ENCODE results near the gene BRCA1. TPM values are rescaled to one million over a fixed set of nuclear protein-coding genes. Genes with fewer than 3 reads are reported as not detected.
A peak's percentile ranks its signal among the peaks of the same experiment; 100 is the strongest.

The BRCA1 gene
- total and polyA plus RNA-seq, 3 experiments from 2014 or later = 3.3 to 71.5 (median 66.8) TPM

GRCh38 chr17:42997390-42997983 lies 127.7 kb downstream of the BRCA1 start:
- peak overlapping the region; percentile 48 for H3K27ac ChIP-seq (ENCODE audit: low read depth, low read length)
- H3K27me3 ChIP-seq (ENCODE audit: insufficient read depth, low read length, poor library complexity, severe bottlenecking) = no peaks in the 10 kb centered on the region
- peak overlapping the region; percentile 79 to 97 (median 96) for H3K4me3 Mint-ChIP-seq
- H3K36me3 Mint-ChIP-seq = peaks cover 3 to 56% (median 4%) of the 10 kb centered on the region in 3 donors
- no peaks in the 10 kb centered on the region for H3K27me3 Mint-ChIP-seq
- peak in 1 of 5 donors; percentile 37 for DNase-seq
- peaks cover 22 to 31% (median 29%) of the 10 kb centered on the region in 3 donors for H3K4me1 Mint-ChIP-seq
- H3K36me3 ChIP-seq (ENCODE audit: insufficient read depth, low read length) = peaks cover 23% of the 10 kb centered on the region
- H3K9me3 Mint-ChIP-seq = no peaks in the 10 kb centered on the region
- ChIA-PET CTCF (interaction anchor here (0.7 to 2.4 kb wide), 21 partner anchors 9 to 486 kb away, joined by 3 to 16 read pairs (median 5); partner anchors contain the start of genes DHX8, IFI35, NBR1 and PSME3), POLR2A (interaction anchor here (0.6 to 2.2 kb wide), 26 partner anchors 9 to 1905 kb away, joined by 3 to 28 read pairs (median 5); partner anchors contain the start of genes ARL4D, BECN1, BRCA1 and DHX8)
- H3K4me1 ChIP-seq (ENCODE audit: insufficient read depth, low read length) = peaks cover 22% of the 10 kb centered on the region
- H3K4me3 ChIP-seq (ENCODE audit: low read length) = no peak overlapping the region
- H3K9me3 ChIP-seq (ENCODE audit: low read length) = no peaks in the 10 kb centered on the region
- H3K27ac Mint-ChIP-seq = peak overlapping the region; percentile 89 to 100 (median 99)

Other genes starting within 250 kb of the BRCA1 start
- gene G6PC1, start 224.6 kb downstream of the BRCA1 start, total RNA-seq = not detected
- gene G6PC1, start 224.6 kb downstream of the BRCA1 start, polyA plus RNA-seq = not detected
- 100 to 1,000 TPM in 1 of 2 experiments, 10 to 100 TPM in 1; 99.1 to 102 TPM for gene AARSD1, start 160.9 kb downstream of the BRCA1 start, total RNA-seq
- gene AARSD1, start 160.9 kb downstream of the BRCA1 start, polyA plus RNA-seq = 39.4 TPM
- under 1 TPM; 0.37 to 0.55 TPM for gene PTGES3L, start 145.3 kb downstream of the BRCA1 start, total RNA-seq
- gene PTGES3L, start 145.3 kb downstream of the BRCA1 start, polyA plus RNA-seq = not detected
- gene RUNDC1, start 144.8 kb downstream of the BRCA1 start, total RNA-seq = 10 to 100 TPM; 12.8 to 13.1 TPM
- gene RUNDC1, start 144.8 kb downstream of the BRCA1 start, polyA plus RNA-seq = 22.4 TPM
- 1,000 to 10,000 TPM; 1,412 to 1,428 TPM for gene RPL27, start 126.9 kb downstream of the BRCA1 start, total RNA-seq
- 1,922 TPM for gene RPL27, start 126.9 kb downstream of the BRCA1 start, polyA plus RNA-seq
- 10 to 100 TPM; 23.2 to 24.0 TPM for gene IFI35, start 118.6 kb downstream of the BRCA1 start, total RNA-seq
- gene IFI35, start 118.6 kb downstream of the BRCA1 start, polyA plus RNA-seq = 73.2 TPM
- gene VAT1, start 103.0 kb downstream of the BRCA1 start, total RNA-seq = 10 to 100 TPM; 31.1 to 35.9 TPM
- 42.2 TPM for gene VAT1, start 103.0 kb downstream of the BRCA1 start, polyA plus RNA-seq
- under 1 TPM; 0.04 to 0.22 TPM for gene RND2, start 100.1 kb downstream of the BRCA1 start, total RNA-seq
- not detected for gene RND2, start 100.1 kb downstream of the BRCA1 start, polyA plus RNA-seq
- gene NBR1, start 45.9 kb upstream of the BRCA1 start, total RNA-seq = 10 to 100 TPM; 42.6 to 44.3 TPM
- 81.4 TPM for gene NBR1, start 45.9 kb upstream of the BRCA1 start, polyA plus RNA-seq
- gene TMEM106A, start 86.5 kb upstream of the BRCA1 start, total RNA-seq = 10 to 100 TPM in 1 of 2 experiments, 1 to 10 TPM in 1; 8.8 to 10.2 TPM
- gene TMEM106A, start 86.5 kb upstream of the BRCA1 start, polyA plus RNA-seq = 5.3 TPM
- under 1 TPM in 1 of 2 experiments, not detected in 1; 0.33 TPM for gene CCDC200, start 103.3 kb upstream of the BRCA1 start, total RNA-seq
- 0.90 TPM for gene CCDC200, start 103.3 kb upstream of the BRCA1 start, polyA plus RNA-seq
- gene RNU2-1, start 108.6 kb upstream of the BRCA1 start, total RNA-seq = 1,000 to 10,000 TPM; 2,936 to 3,357 TPM
- not detected for gene RNU2-1, start 108.6 kb upstream of the BRCA1 start, polyA plus RNA-seq

Measured in CD8-positive, alpha-beta memory T cell (primary cell).